Endodermal cell (in vitro differentiated cells): ENCODE results near the gene BMP6. TPM values are rescaled to one million over a fixed set of nuclear protein-coding genes. Genes with fewer than 3 reads are reported as not detected.

Experiments used
- DNase-seq: peaks from one replicate; pipeline ENCODE4 v3.0.0-alpha.2; 2017
- H3K27ac ChIP-seq: 2 replicates; pipeline ENCODE4 v1.5.1; 2013; ENCODE audit warnings: mild to moderate bottlenecking, low read depth, low read length, moderate library complexity
- H3K27me3 ChIP-seq: 2 replicates; pipeline ENCODE4 v1.6.1; 2013; ENCODE audit warnings: mild to moderate bottlenecking, low read length, moderate library complexity; ENCODE audit not compliant: insufficient read depth, control insufficient read depth, poor library complexity, severe bottlenecking
- H3K36me3 ChIP-seq: 2 replicates; pipeline ENCODE4 v1.7.0; 2013; ENCODE audit warnings: mild to moderate bottlenecking, low read length, moderate library complexity; ENCODE audit not compliant: control insufficient read depth, insufficient read depth
- H3K4me1 ChIP-seq: one replicate; pipeline ENCODE4 v1.7.0; 2013; ENCODE audit warnings: low read length; ENCODE audit not compliant: control insufficient read depth, insufficient read depth
- H3K4me3 ChIP-seq: 2 replicates; pipeline ENCODE4 v1.5.1; 2013; ENCODE audit warnings: mild to moderate bottlenecking, low read length, moderate library complexity
- H3K9ac ChIP-seq: 2 replicates; pipeline ENCODE4 v1.6.1; 2013; ENCODE audit warnings: mild to moderate bottlenecking, low read length, moderate library complexity; ENCODE audit not compliant: poor library complexity, severe bottlenecking; ENCODE audit errors: extremely low read depth
- H3K9me3 ChIP-seq: 2 replicates; pipeline ENCODE4 v1.6.1; 2013; ENCODE audit warnings: mild to moderate bottlenecking, low read length, moderate library complexity; ENCODE audit not compliant: control insufficient read depth
- H3K27ac Mint-ChIP-seq: 2 replicates; pipeline ENCODE4 v1.8.0; 2020; ENCODE audit warnings: mixed read lengths
- H3K27me3 Mint-ChIP-seq: 2 replicates; pipeline ENCODE4 v1.8.0; 2021; ENCODE audit warnings: mild to moderate bottlenecking, mixed read lengths; ENCODE audit not compliant: insufficient read depth
- H3K36me3 Mint-ChIP-seq: 2 replicates; pipeline ENCODE4 v1.8.0; 2020; ENCODE audit warnings: low read depth, mixed read lengths
- H3K4me1 Mint-ChIP-seq: 2 replicates; pipeline ENCODE4 v1.8.0; 2020; ENCODE audit warnings: mixed read lengths
- H3K4me3 Mint-ChIP-seq: 2 replicates; pipeline ENCODE4 v1.8.0; 2020; ENCODE audit warnings: mild to moderate bottlenecking, moderate library complexity, mixed read lengths
- H3K9me3 Mint-ChIP-seq: 2 replicates; pipeline ENCODE4 v1.8.0; 2020; ENCODE audit warnings: mild to moderate bottlenecking, mixed read lengths
- WGBS, 2 experiments: methylation state at CpG; one replicate each; pipeline versions ENCODE4 v1.1.5 to v1.1.7; 2013; ENCODE audit warnings: missing lambda C conversion rate in 2 of 2, mixed read lengths in 1 of 2; ENCODE audit not compliant: insufficient coverage in 1 of 2, insufficient read length in 1 of 2; 5-methylcytosine and 5-hydroxymethylcytosine counted together
- total RNA-seq, 2 donors: library from RNA; stranded (reverse); fragmentation: NEBNext Ultra II Directional in 1 of 2; extraction: Animal tissue kit (Norgen Biotek cat#: 25700) in 1 of 2; gene quantifications; 2 replicates in 1 of 2; 3 replicates in 1 of 2; pipeline ENCODE4 v1.2.1, GENCODE V29; 2021
- TF ChIP-seq, protein P1 (sequence below): fragments of 200-600 bp; sonication (generic); conservative IDR thresholded peaks from 2 replicates; pipeline ENCODE4 v1.5.0; 2021; ENCODE audit warnings: antibody characterized with exemption, mild to moderate bottlenecking

Gene BMP6
- total RNA-seq, 2 donors from 2014 or later, result 0.62 to 0.71 TPM

DNA sequence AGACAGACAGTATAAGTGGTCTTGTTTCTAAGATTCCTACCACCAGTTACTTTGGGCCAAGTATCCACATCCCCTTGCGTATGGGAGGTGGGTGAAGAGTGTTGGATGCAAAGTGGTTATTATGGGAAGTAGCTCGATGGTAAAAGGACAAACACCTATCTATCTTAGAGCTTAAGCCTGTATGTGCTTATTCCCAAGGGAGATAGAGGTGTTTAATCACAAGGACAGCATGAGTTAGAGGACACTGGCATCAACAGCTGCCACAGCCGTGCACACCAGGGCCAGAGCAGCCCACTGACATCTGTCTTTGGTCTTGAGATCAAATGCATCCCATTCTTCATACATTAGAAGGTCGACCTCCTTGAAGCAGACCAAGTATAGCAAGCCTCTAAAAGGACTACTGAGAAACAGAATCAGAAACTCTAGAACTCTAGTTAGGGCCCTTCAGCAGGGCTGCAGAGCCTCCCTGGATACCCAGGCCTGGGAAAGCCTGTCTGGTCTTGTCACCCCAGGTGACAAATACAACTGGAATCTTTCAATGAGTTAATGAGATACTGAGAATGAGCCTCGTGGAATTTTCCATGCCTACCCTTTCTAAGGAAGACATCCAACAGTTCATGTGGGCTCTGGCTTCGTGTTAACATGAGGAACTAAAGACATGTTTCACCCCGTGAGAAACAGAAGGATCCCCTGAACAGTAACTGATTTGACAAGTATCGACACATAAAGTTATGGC is 156.0 kb downstream of the BMP6 start:
- Mint-ChIP-seq H3K27ac (no peak overlapping the region), H3K4me3 (no peak overlapping the region), H3K27me3 (peaks cover 56% of the 10 kb centered on the region), H3K4me1 (no peaks in the 10 kb centered on the region), H3K36me3 (peaks cover 50% of the 10 kb centered on the region), H3K9me3 (no peaks in the 10 kb centered on the region)
- DNase-seq, result no peak
- H3K4me3 ChIP-seq, result no peak overlapping the region
- TF ChIP-seq, protein P1, sequence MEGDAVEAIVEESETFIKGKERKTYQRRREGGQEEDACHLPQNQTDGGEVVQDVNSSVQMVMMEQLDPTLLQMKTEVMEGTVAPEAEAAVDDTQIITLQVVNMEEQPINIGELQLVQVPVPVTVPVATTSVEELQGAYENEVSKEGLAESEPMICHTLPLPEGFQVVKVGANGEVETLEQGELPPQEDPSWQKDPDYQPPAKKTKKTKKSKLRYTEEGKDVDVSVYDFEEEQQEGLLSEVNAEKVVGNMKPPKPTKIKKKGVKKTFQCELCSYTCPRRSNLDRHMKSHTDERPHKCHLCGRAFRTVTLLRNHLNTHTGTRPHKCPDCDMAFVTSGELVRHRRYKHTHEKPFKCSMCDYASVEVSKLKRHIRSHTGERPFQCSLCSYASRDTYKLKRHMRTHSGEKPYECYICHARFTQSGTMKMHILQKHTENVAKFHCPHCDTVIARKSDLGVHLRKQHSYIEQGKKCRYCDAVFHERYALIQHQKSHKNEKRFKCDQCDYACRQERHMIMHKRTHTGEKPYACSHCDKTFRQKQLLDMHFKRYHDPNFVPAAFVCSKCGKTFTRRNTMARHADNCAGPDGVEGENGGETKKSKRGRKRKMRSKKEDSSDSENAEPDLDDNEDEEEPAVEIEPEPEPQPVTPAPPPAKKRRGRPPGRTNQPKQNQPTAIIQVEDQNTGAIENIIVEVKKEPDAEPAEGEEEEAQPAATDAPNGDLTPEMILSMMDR, result no peak
- H3K27ac ChIP-seq, result no peak overlapping the region
- no peak overlapping the region for H3K9ac ChIP-seq
- H3K4me1 ChIP-seq, result no peaks in the 10 kb centered on the region
- peaks cover 56% of the 10 kb centered on the region for H3K36me3 ChIP-seq
- 93 to 96% methylated on average over 6 to 8 of the region's 8 CpGs for WGBS, 2 experiments
- peaks cover 27% of the 10 kb centered on the region for H3K27me3 ChIP-seq
- no peaks in the 10 kb centered on the region for H3K9me3 ChIP-seq

DNA sequence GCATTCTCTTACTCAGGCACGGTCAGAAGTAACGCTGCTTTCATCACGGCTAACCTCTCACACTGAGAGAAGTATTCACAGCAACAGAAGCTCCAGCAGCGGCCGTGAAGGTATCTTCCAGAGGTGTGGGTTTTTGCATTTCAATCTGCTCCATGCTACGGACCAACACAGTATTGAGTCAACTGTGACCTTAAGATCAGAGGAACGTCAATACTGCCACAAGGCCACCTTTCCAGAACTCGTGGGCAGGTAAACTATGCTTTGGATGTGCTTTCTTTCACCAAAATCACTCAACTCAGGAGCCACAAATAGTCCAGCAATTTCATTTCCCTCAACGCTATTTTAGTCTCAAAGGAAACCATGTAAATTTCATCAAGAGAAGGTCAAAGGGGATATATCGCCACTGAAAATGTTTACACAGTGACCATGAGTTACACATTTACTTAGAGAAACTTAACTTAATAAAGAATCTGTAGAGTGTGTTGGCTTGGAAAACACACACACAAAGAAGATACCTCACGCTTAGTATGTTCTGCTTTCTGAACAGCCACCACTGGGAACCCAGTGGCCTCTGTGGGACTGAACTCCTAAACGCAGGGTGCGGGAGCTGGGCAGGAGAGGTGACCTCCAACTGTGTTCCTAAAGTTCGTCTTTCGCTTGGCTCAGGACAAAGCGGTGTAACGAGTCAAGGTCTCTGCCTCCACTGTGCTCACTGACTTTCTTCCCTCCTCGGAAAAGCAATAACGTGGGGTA is 156.8 kb downstream of the BMP6 start:
- H3K27me3 Mint-ChIP-seq, result peaks cover 58% of the 10 kb centered on the region
- TF ChIP-seq, protein P1, result no peak
- Histone ChIP-seq H3K4me3 (no peak overlapping the region), H3K4me1 (no peaks in the 10 kb centered on the region), H3K27me3 (peaks cover 20% of the 10 kb centered on the region), H3K9ac (no peak overlapping the region), H3K9me3 (no peaks in the 10 kb centered on the region), H3K27ac (no peak overlapping the region), H3K36me3 (peaks cover 56% of the 10 kb centered on the region)
- 93 to 95% methylated on average over 18 to 19 of the region's 19 CpGs for WGBS, 2 experiments
- no peak for DNase-seq
- no peak overlapping the region for H3K4me3 Mint-ChIP-seq
- no peaks in the 10 kb centered on the region for H3K9me3 Mint-ChIP-seq
- no peaks in the 10 kb centered on the region for H3K4me1 Mint-ChIP-seq
- no peak overlapping the region for H3K27ac Mint-ChIP-seq
- peaks cover 55% of the 10 kb centered on the region for H3K36me3 Mint-ChIP-seq

DNA sequence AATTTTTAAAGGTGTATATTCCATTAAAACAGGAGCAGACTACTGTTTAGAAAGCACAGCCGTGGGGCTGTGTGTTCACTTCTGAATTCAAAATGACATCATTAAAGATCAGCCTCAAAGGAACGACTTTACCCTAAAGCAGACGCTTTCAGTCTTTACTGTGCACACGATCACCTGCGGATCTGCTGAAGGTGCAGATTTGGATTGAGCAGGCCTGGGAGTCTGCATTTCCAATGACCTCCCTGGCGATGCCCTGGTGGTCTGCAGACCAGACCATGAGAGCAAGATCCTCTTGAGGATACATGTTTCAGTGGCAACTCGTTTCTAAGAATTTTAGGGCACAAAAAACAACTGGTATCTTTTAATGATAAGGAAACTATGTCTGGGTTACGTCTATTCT is 157.5 kb downstream of the BMP6 start:
- H3K36me3 Mint-ChIP-seq, result peaks cover 62% of the 10 kb centered on the region

More for the DNA sequence above, 157.5 kb downstream of the BMP6 start:
- Histone ChIP-seq H3K9ac (no peak overlapping the region), H3K27me3 (peaks cover 13% of the 10 kb centered on the region), H3K27ac (no peak overlapping the region), H3K36me3 (peaks cover 56% of the 10 kb centered on the region), H3K4me3 (no peak overlapping the region), H3K9me3 (no peaks in the 10 kb centered on the region), H3K4me1 (no peaks in the 10 kb centered on the region)
- WGBS, 2 experiments, result 94 to 96% methylated on average over 8 of the region's 8 CpGs
- H3K9me3 Mint-ChIP-seq, result no peaks in the 10 kb centered on the region
- H3K27me3 Mint-ChIP-seq, result peaks cover 60% of the 10 kb centered on the region
- no peak overlapping the region for H3K4me3 Mint-ChIP-seq
- H3K4me1 Mint-ChIP-seq, result no peaks in the 10 kb centered on the region
- no peak overlapping the region for H3K27ac Mint-ChIP-seq
- no peak for DNase-seq
- TF ChIP-seq, protein P1, result no peak
